ENCODE data around the gene APBA1.

The APBA1 gene

GRCh38 chr9:69462394-69462793, 209.8 kb downstream of the APBA1 start:
- TF ChIP-seq CTCF (IDR thresholded peaks at IDR 0.05; ENCODE audit: low read depth, low read length), result no peak
- no peak overlapping the region for H3K4me3 ChIP-seq (ENCODE audit: low read depth, low read length)
- in situ Hi-C loops (cut with HindIII; ENCODE audit: low sequenced_read_pairs), result no loop called here
- no peak for DNase-seq (ENCODE audit: low read depth, low spot score)

DNA sequence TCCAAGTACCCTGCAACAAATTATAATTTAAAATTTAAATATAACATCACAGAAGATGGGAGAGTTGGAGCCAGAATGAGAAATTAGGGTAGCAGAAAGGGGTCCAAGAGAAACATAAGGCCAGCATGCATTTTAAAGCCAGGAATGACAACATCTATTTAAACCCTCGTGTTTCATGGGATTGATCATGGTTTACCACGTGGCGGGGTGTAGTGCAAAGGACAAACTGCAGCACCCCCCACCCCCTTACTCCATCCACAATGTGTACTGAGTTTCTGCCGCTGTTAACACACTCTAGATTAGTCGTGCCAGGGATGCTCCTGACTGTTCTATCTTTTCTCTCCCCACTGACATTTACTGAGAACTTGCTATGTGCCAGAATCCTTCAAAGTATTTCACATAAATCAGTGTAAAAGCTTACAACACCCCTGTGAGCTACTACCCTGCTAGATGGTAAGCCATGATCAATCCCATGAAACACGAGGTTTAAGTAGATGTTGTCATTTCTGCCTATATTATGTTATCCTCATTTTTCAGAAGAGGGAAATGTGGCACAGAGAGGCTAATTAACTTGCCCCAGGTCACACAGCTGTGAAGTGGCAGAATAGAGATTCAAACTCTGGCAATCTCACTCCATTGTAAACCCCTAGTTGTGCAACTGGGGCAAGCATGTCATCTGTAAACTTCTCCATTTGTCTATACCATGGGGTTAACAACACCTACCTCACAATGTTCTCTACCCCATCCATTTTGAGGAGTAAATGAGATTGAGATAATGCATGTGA, 210.9 kb downstream of the APBA1 start:
- no peak for DNase-seq (ENCODE audit: low read depth, low spot score)
- no peak overlapping the region for H3K4me3 ChIP-seq (ENCODE audit: low read depth, low read length)
- TF ChIP-seq CTCF (IDR thresholded peaks at IDR 0.05; ENCODE audit: low read depth, low read length), result no peak
- in situ Hi-C loops (cut with HindIII; ENCODE audit: low sequenced_read_pairs), result no loop called here

DNA sequence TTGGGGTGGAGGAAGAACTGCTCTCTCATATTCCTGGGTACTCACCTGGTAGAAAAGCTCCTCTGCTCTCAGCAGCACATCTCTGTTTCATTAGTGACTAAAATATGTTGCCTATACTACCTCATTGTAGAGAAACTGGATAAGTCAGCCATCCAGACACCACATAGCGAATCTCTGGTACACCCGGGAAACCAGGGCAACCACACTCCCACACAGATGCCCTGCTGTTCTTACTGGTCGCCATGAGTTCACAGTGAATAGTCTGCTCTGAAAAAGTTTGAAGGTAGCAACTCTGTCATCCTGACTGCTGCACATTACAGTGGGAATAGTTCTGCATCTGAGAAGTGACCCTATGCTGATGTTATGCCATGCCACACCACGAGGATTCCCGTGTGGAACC, 212.2 kb downstream of the APBA1 start:
- H3K4me3 ChIP-seq (ENCODE audit: low read depth, low read length), result no peak overlapping the region
- no peak for TF ChIP-seq CTCF (IDR thresholded peaks at IDR 0.05; ENCODE audit: low read depth, low read length)
- no peak for DNase-seq (ENCODE audit: low read depth, low spot score)
- in situ Hi-C loops (cut with HindIII; ENCODE audit: low sequenced_read_pairs), result no loop called here

- in situ Hi-C loops (cut with HindIII; ENCODE audit: low sequenced_read_pairs), result no loop called here
- no peak for TF ChIP-seq CTCF (IDR thresholded peaks at IDR 0.05; ENCODE audit: low read depth, low read length)
- no peak overlapping the region for H3K4me3 ChIP-seq (ENCODE audit: low read depth, low read length)
- DNase-seq (ENCODE audit: low read depth, low spot score), result no peak
Observed at GRCh38 chr9:69458176-69458575, 214.0 kb downstream of the APBA1 start.

GRCh38 chr9:69456201-69456600, 216.0 kb downstream of the APBA1 start:
- in situ Hi-C loops (cut with HindIII; ENCODE audit: low sequenced_read_pairs), result no loop called here
- TF ChIP-seq CTCF (IDR thresholded peaks at IDR 0.05; ENCODE audit: low read depth, low read length), result no peak
- no peak overlapping the region for H3K4me3 ChIP-seq (ENCODE audit: low read depth, low read length)
- DNase-seq (ENCODE audit: low read depth, low spot score), result no peak

- in situ Hi-C loops (cut with HindIII; ENCODE audit: low sequenced_read_pairs), result no loop called here
- no peak for TF ChIP-seq CTCF (IDR thresholded peaks at IDR 0.05; ENCODE audit: low read depth, low read length)
- no peak for DNase-seq (ENCODE audit: low read depth, low spot score)
- no peak overlapping the region for H3K4me3 ChIP-seq (ENCODE audit: low read depth, low read length)
Observed at GRCh38 chr9:69455311-69455710, 216.9 kb downstream of the APBA1 start.
